ENCODE data around the gene SNAPC3.

DNA sequence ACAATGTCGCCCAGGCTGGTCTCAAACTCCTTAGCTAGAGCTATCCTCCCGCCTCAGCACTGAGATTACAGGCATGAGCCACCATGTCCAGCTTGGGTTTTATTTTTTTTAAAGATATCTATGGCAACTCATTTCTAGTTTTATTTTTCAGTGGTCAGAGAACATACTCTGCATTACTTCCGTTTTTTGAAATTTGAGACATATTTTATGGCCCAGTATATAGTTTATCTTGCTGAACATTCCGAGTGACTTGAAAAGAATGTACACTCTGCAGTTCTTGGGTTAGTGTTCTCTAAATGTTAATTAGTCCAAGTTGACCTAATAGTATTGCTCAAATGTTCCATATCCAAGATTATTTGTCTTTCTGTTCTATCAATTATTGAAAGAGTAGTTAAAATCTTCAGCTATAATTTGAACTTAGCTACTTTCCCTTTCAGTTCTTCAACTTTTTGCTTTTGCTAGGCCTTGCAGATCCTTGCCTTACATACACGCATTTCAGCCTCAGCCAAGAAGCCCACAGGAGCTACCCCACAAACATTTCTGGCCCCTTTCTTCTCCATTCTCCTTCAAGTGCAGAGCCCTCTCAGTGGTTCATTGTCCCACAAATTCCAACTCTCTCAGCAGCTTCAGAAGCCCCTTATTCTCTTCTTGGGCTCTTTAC, 22.3 kb upstream of the SNAPC3 start:
- TF ChIP-seq, protein P1, sequence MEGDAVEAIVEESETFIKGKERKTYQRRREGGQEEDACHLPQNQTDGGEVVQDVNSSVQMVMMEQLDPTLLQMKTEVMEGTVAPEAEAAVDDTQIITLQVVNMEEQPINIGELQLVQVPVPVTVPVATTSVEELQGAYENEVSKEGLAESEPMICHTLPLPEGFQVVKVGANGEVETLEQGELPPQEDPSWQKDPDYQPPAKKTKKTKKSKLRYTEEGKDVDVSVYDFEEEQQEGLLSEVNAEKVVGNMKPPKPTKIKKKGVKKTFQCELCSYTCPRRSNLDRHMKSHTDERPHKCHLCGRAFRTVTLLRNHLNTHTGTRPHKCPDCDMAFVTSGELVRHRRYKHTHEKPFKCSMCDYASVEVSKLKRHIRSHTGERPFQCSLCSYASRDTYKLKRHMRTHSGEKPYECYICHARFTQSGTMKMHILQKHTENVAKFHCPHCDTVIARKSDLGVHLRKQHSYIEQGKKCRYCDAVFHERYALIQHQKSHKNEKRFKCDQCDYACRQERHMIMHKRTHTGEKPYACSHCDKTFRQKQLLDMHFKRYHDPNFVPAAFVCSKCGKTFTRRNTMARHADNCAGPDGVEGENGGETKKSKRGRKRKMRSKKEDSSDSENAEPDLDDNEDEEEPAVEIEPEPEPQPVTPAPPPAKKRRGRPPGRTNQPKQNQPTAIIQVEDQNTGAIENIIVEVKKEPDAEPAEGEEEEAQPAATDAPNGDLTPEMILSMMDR (IDR thresholded peaks at IDR 0.05; ENCODE audit: low read length): no peak
- TF ChIP-seq EZH2 (IDR thresholded peaks at IDR 0.05; ENCODE audit: borderline replicate concordance, low read length): no peak

Data from OCI-LY1 (cell line).